Femur (tissue), 1 donor: ENCODE data around the gene NUP188.
"Not testable (repeated sequence)": the region's sequence is repeated elsewhere in the genome, so short reads cannot be mapped to it uniquely, and the experiment has no call there.

Experiments
- DNase-seq: peaks from one replicate; pipeline ENCODE4 v3.0.0-alpha.2; 2017

The NUP188 gene

GRCh38 chr9:129028192-129028966 is 80.9 kb downstream of the NUP188 start, which contains the start of gene SH3GLB2:
Gene SH3GLB2, minus strand, starts transcription at chr9:129028331. Its CDS starts 177 bp downstream, at chr9:129028154.
- DNase-seq: peak; percentile 99

GRCh38 chr9:129030191-129030590 is 82.7 kb downstream of the NUP188 start:
- DNase-seq: no peak

- no peak for DNase-seq
Observed at GRCh38 chr9:129031514-129031913, 84.0 kb downstream of the NUP188 start.

- DNase-seq: no peak
Observed at GRCh38 chr9:129032541-129033159, 85.2 kb downstream of the NUP188 start.

- DNase-seq: no peak
Observed at GRCh38 chr9:129033216-129033615, 85.7 kb downstream of the NUP188 start.

GRCh38 chr9:129035838-129036237 is 88.3 kb downstream of the NUP188 start:
- not testable (repeated sequence) for DNase-seq

GRCh38 chr9:129036241-129036922 is 88.9 kb downstream of the NUP188 start, which contains the start of gene MIGA2:
Gene MIGA2, plus strand, starts transcription at chr9:129036626. Its CDS starts 3,969 bp downstream, at chr9:129040595.
- peak; percentile 99 for DNase-seq

- no peak for DNase-seq
Observed at GRCh38 chr9:129036923-129037766, 89.6 kb downstream of the NUP188 start.

GRCh38 chr9:129037767-129038098 is 90.2 kb downstream of the NUP188 start:
- no peak for DNase-seq

- no peak for DNase-seq
Observed at GRCh38 chr9:129038109-129038852, 90.8 kb downstream of the NUP188 start.

GRCh38 chr9:129040113-129040643 is 92.7 kb downstream of the NUP188 start:
- no peak for DNase-seq

GRCh38 chr9:129042016-129042415 is 94.5 kb downstream of the NUP188 start:
- DNase-seq: no peak

GRCh38 chr9:129052592-129052991 is 105.1 kb downstream of the NUP188 start:
- DNase-seq: no peak

- no peak for DNase-seq
Observed at GRCh38 chr9:129053020-129053419, 105.5 kb downstream of the NUP188 start.

GRCh38 chr9:129054163-129054851 is 106.8 kb downstream of the NUP188 start:
- no peak for DNase-seq
